Panc1 (cell line): ENCODE results near the gene DGAT2. TPM values are rescaled to one million over a fixed set of nuclear protein-coding genes. Genes with fewer than 3 reads are reported as not detected.

Source experiments
- ATAC-seq: fragments of 200-7000 bp; cut with Tn5 transposase; 2 replicates; pipeline ENCODE4 v1.9.1; 2020; ENCODE audit warnings: mild to moderate bottlenecking, moderate library complexity
- BruUV-seq: library from RNA; stranded (reverse); fragments of 400-500 nt; replicated peaks from 2 replicates; lab custom pipeline; 2021; lab: Mats Ljungman, UMichigan
- CTCF ChIA-PET: fragments of 300-600 bp; sonication (Branson Sonifier 250); formaldehyde crosslinking; loops from one replicate; lab custom pipeline; 2022; ENCODE audit warnings: antibody characterized with exemption; lab: Charles Lee
- POLR2A ChIA-PET: fragments of 300-600 bp; sonication (Branson Sonifier 250); formaldehyde crosslinking; loops from one replicate; lab custom pipeline; 2022; ENCODE audit warnings: antibody characterized with exemption; lab: Charles Lee
- DNase-seq: peaks from one replicate; pipeline ENCODE4 v3.0.0-alpha.2; 2010; ENCODE audit warnings: low read depth, low spot score
- H3K27ac ChIP-seq: 2 replicates; pipeline ENCODE4 v1.5.1; 2011; ENCODE audit warnings: mild to moderate bottlenecking, low read length, inconsistent platforms
- H3K27me3 ChIP-seq: fragments of 200-500 bp; sonication (Bioruptor generic); 2 replicates; pipeline ENCODE4 v1.6.0; 2014; ENCODE audit warnings: low read length, inconsistent platforms; ENCODE audit not compliant: control insufficient read depth, insufficient read depth
- H3K36me3 ChIP-seq: fragments of 200-500 bp; sonication (Bioruptor generic); 2 replicates; pipeline ENCODE4 v1.5.1; 2014; ENCODE audit warnings: inconsistent platforms, mild to moderate bottlenecking, low read length, moderate library complexity; ENCODE audit not compliant: control insufficient read depth, insufficient read depth
- H3K4me1 ChIP-seq: 2 replicates; pipeline ENCODE4 v1.5.1; 2011; ENCODE audit warnings: inconsistent platforms, mild to moderate bottlenecking, low read length, moderate library complexity; ENCODE audit not compliant: control insufficient read depth, insufficient read depth
- H3K4me3 ChIP-seq, 2 experiments: 2 replicates each; pipeline ENCODE4 v1.5.1; 2011 to 2012; ENCODE audit warnings: low read depth in 2 of 2, low read length in 2 of 2, mild to moderate bottlenecking in 2 of 2, inconsistent platforms in 1 of 2, moderate library complexity in 1 of 2
- H3K9me3 ChIP-seq: fragments of 200-500 bp; sonication (Bioruptor generic); 2 replicates; pipeline ENCODE4 v1.5.1; 2014; ENCODE audit warnings: low read depth, mild to moderate bottlenecking, inconsistent platforms, low read length, moderate library complexity; ENCODE audit not compliant: control insufficient read depth, insufficient read depth
- CTCF ChIP-seq: fragments of 450-650 bp; IDR thresholded peaks from 2 replicates; pipeline ENCODE4 v1.5.1; 2017; ENCODE audit warnings: mild to moderate bottlenecking
- POLR2AphosphoS5 ChIP-seq: IDR thresholded peaks from 2 replicates; pipeline ENCODE4 v1.6.1; 2012; ENCODE audit warnings: mild to moderate bottlenecking, low read depth, low read length, moderate library complexity
- SIN3A ChIP-seq: IDR thresholded peaks from 2 replicates; pipeline ENCODE4 v1.6.1; 2012; ENCODE audit warnings: low read depth, mild to moderate bottlenecking, low read length, moderate library complexity, borderline replicate concordance; ENCODE audit not compliant: insufficient read depth
- TCF7L2 ChIP-seq: IDR thresholded peaks from 2 replicates; pipeline ENCODE4 v1.6.1; 2011; ENCODE audit warnings: mild to moderate bottlenecking, low read depth, low read length, inconsistent platforms
- in situ Hi-C: cut with HindIII; loops from 2 replicates; pipeline ENCODE4 v1.10.0; 2016; ENCODE audit warnings: low sequenced_read_pairs, low pct_unique_long_range_greater_than_20kb
- intact Hi-C: fragments of 100-400 bp; cut with micrococcal nuclease; formaldehyde crosslinking; loops from one replicate; pipeline ENCODE4 v1.10.0; 2022; ENCODE audit not compliant: unreplicated experiment
- total RNA-seq: library from RNA; stranded (reverse); gene quantifications from one replicate; pipeline ENCODE4 v1.2.1, GENCODE V29; 2021; ENCODE audit not compliant: unreplicated experiment
- TF ChIP-seq, protein P1 (sequence below), 2 experiments: IDR thresholded peaks; 2 replicates each; pipeline ENCODE4 v1.6.1; 2011 to 2012; ENCODE audit warnings: low read depth in 2 of 2, control low read depth in 1 of 2, low read length in 1 of 2, mild to moderate bottlenecking in 1 of 2, moderate library complexity in 1 of 2; ENCODE audit not compliant: insufficient read depth in 1 of 2

DGAT2 gene
- total RNA-seq, 1 experiment from 2014 or later: 19.2 TPM

DNA sequence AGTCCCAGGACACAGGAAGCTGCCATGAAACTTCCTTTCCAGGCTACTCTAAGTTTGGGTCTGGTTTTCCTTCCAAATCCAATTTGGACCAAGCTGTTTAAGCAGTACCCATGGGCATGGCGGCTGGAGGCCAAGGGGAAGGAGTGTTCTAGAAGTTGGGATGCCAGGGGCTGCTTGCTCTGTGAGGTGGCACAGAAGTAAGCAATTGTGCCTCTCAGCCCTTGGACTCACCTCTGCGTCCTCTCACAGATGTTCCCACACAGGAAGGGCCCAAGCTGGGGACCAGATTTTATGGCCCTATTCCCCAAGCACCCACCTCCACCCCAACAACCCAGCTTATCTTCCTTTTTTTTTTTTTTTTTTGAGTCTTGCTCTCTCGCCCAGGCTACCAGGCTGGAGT, 3.5 kb upstream of the DGAT2 start:
- BruUV-seq: no TSS peak
- no peaks in the 10 kb centered on the region for H3K36me3 ChIP-seq
- no peaks in the 10 kb centered on the region for H3K9me3 ChIP-seq
- in situ Hi-C loops (no loop called here), intact Hi-C loops (no loop called here)
- POLR2A ChIA-PET: interaction anchor here (0.7 kb wide), 1 partner anchor 23 kb away, joined by 8 read pairs; no protein-coding TSS in a partner anchor
- peaks cover 11% of the 10 kb centered on the region; the same call in 1 of the 2 replicates for H3K4me1 ChIP-seq
- ATAC-seq (no peak), DNase-seq (no peak)
- H3K4me3 ChIP-seq: no peak overlapping the region
- TF ChIP-seq POLR2AphosphoS5 (no peak), TCF7L2 (no peak), CTCF (no peak), SIN3A (no peak)
- TF ChIP-seq, protein P1, sequence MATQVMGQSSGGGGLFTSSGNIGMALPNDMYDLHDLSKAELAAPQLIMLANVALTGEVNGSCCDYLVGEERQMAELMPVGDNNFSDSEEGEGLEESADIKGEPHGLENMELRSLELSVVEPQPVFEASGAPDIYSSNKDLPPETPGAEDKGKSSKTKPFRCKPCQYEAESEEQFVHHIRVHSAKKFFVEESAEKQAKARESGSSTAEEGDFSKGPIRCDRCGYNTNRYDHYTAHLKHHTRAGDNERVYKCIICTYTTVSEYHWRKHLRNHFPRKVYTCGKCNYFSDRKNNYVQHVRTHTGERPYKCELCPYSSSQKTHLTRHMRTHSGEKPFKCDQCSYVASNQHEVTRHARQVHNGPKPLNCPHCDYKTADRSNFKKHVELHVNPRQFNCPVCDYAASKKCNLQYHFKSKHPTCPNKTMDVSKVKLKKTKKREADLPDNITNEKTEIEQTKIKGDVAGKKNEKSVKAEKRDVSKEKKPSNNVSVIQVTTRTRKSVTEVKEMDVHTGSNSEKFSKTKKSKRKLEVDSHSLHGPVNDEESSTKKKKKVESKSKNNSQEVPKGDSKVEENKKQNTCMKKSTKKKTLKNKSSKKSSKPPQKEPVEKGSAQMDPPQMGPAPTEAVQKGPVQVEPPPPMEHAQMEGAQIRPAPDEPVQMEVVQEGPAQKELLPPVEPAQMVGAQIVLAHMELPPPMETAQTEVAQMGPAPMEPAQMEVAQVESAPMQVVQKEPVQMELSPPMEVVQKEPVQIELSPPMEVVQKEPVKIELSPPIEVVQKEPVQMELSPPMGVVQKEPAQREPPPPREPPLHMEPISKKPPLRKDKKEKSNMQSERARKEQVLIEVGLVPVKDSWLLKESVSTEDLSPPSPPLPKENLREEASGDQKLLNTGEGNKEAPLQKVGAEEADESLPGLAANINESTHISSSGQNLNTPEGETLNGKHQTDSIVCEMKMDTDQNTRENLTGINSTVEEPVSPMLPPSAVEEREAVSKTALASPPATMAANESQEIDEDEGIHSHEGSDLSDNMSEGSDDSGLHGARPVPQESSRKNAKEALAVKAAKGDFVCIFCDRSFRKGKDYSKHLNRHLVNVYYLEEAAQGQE (IDR thresholded peaks at IDR 0.05; ENCODE audit: insufficient read depth in 1 of 2, low read depth in 2 of 2, low read length in 1 of 2): no peak
- H3K27me3 ChIP-seq: no peaks in the 10 kb centered on the region
- CTCF ChIA-PET: interaction anchor here (0.5 kb wide), 1 partner anchor 388 kb away, joined by 7 read pairs; no protein-coding TSS in a partner anchor
- H3K27ac ChIP-seq: no peak overlapping the region

- Histone ChIP-seq H3K27me3 (no peaks in the 10 kb centered on the region), H3K4me3 (no peak overlapping the region), H3K9me3 (no peaks in the 10 kb centered on the region), H3K27ac (no peak overlapping the region), H3K4me1 (peaks cover 11% of the 10 kb centered on the region; the same call in 1 of the 2 replicates), H3K36me3 (no peaks in the 10 kb centered on the region)
- CTCF ChIA-PET: no interaction called here
- TF ChIP-seq POLR2AphosphoS5: no peak
- TF ChIP-seq CTCF: no peak
- TF ChIP-seq SIN3A: no peak
- TF ChIP-seq, protein P1 (IDR thresholded peaks at IDR 0.05; ENCODE audit: insufficient read depth in 1 of 2, low read depth in 2 of 2, low read length in 1 of 2): no peak
- TF ChIP-seq TCF7L2: no peak
- no TSS peak for BruUV-seq
- POLR2A ChIA-PET: no interaction called here
- in situ Hi-C loops (no loop called here), intact Hi-C loops (no loop called here)
- ATAC-seq (no peak), DNase-seq (no peak)
Measured at GRCh38 chr11:75766443-75767227, 1.9 kb upstream of the DGAT2 start.
